Activated CD4-positive, alpha-beta T cell treated with anti-CD3 and anti-CD28 coated beads for 36 hours (primary cell): ENCODE results near the gene HS6ST3. TPM values are rescaled to one million over a fixed set of nuclear protein-coding genes. Genes with fewer than 3 reads are reported as not detected.

Experiments used
- ATAC-seq: fragments of 200-7000 bp; cut with Tn5 transposase; one replicate; pipeline ENCODE4 v1.10.0; 2021; ENCODE audit warnings: mild to moderate bottlenecking, moderate library complexity
- CTCF ChIA-PET: fragments of 350-600 bp; sonication (Branson Sonifier 250); formaldehyde crosslinking; loops from one replicate; lab custom pipeline; 2021; ENCODE audit warnings: antibody characterized with exemption; lab: Charles Lee
- POLR2A ChIA-PET: fragments of 350-600 bp; sonication (Branson Sonifier 250); formaldehyde crosslinking; loops from one replicate; lab custom pipeline; 2021; ENCODE audit warnings: antibody characterized with exemption, inconsistent platforms; lab: Charles Lee
- DNase-seq: peaks from one replicate; pipeline ENCODE4 v3.0.0-alpha.2; 2020
- H3K27ac Mint-ChIP-seq: one replicate; pipeline ENCODE4 v1.8.0; 2021; ENCODE audit warnings: mixed read lengths
- H3K27me3 Mint-ChIP-seq: one replicate; pipeline ENCODE4 v1.8.0; 2021; ENCODE audit warnings: mixed read lengths
- H3K36me3 Mint-ChIP-seq: one replicate; pipeline ENCODE4 v1.8.0; 2021; ENCODE audit warnings: low read depth, mixed read lengths
- H3K4me1 Mint-ChIP-seq: one replicate; pipeline ENCODE4 v1.8.0; 2021; ENCODE audit warnings: mixed read lengths
- H3K4me3 Mint-ChIP-seq: one replicate; pipeline ENCODE4 v1.8.0; 2021; ENCODE audit warnings: mild to moderate bottlenecking, moderate library complexity, mixed read lengths
- H3K9me3 Mint-ChIP-seq: one replicate; pipeline ENCODE4 v1.8.0; 2021; ENCODE audit warnings: low read depth, mixed read lengths
- intact Hi-C, 2 experiments: fragments of 100-400 bp; cut with DNase I in 1 of 2; cut with micrococcal nuclease in 1 of 2; formaldehyde crosslinking; loops; one replicate each; pipeline versions ENCODE4 v1.14.2 to v1.15.1; 2022 to 2024; cut with DNase I, micrococcal nuclease
- total RNA-seq, 2 experiments: library from RNA; stranded (reverse); gene quantifications; one replicate each; pipeline ENCODE4 v1.2.3, GENCODE V29; 2021

The HS6ST3 gene
- total RNA-seq, 2 experiments from 2014 or later = not detected

DNA sequence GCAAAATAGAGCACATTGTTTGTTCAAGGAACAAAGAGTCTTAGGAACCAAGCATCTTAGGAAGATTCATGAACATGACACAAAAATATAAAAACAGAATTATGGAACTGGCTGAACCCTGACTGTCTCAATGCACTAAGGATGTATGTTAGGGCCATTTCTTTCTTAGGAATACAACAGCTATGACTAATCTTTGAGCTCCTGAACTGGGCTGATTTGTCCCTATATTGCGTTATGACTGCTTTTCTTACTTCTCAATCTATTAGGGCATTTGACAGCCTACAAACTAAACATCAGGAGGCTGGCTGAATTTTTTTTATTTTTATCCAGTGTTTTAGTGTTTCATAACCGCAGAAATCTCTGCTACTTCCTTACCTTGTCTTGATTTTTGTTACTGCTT lies 693.1 kb downstream of the HS6ST3 start:
- intact Hi-C loops = no loop called here
- Mint-ChIP-seq H3K36me3 (no peaks in the 10 kb centered on the region), H3K4me3 (no peak overlapping the region), H3K9me3 (peaks cover 2% of the 10 kb centered on the region), H3K27ac (no peak overlapping the region), H3K4me1 (no peaks in the 10 kb centered on the region), H3K27me3 (no peaks in the 10 kb centered on the region)
- no peak for ATAC-seq
- ChIA-PET CTCF (no interaction called here), POLR2A (no interaction called here)
- DNase-seq = no peak

- peaks cover 2% of the 10 kb centered on the region for H3K9me3 Mint-ChIP-seq
- CTCF ChIA-PET = no interaction called here
- intact Hi-C loops = no loop called here
- no peak for DNase-seq
- H3K27me3 Mint-ChIP-seq = no peaks in the 10 kb centered on the region
- ATAC-seq = no peak
- no peaks in the 10 kb centered on the region for H3K4me1 Mint-ChIP-seq
- POLR2A ChIA-PET = no interaction called here
- no peak overlapping the region for H3K27ac Mint-ChIP-seq
- H3K4me3 Mint-ChIP-seq = no peak overlapping the region
- H3K36me3 Mint-ChIP-seq = no peaks in the 10 kb centered on the region
These were observed 693.6 kb downstream of the HS6ST3 start for GRCh38 chr13:96783511-96783910.

DNA sequence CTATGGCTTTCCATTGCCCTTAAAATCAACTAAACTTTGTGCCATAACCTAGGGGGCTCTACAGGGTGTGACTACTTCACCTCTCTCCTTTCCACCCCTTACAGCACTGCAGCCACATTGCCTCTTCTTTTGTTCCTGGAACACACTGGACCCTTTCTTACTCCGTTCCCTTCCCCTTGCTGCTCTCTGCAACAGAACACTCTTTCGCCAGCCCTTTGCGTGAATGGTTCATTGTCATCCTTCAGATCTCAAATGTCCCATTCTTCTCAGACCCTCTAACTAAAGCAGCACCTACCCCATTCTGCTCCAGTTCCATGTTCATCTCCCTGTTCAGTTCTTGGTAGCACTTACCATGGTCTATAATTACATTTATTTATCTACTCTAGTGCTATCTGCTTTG lies 696.1 kb downstream of the HS6ST3 start:
- no peaks in the 10 kb centered on the region for H3K9me3 Mint-ChIP-seq
- CTCF ChIA-PET = no interaction called here
- H3K36me3 Mint-ChIP-seq = no peaks in the 10 kb centered on the region
- ATAC-seq (no peak), DNase-seq (no peak)
- H3K4me3 Mint-ChIP-seq = no peak overlapping the region
- no peaks in the 10 kb centered on the region for H3K4me1 Mint-ChIP-seq
- intact Hi-C loops = no loop called here
- no peaks in the 10 kb centered on the region for H3K27me3 Mint-ChIP-seq
- POLR2A ChIA-PET = no interaction called here
- H3K27ac Mint-ChIP-seq = no peak overlapping the region

DNA sequence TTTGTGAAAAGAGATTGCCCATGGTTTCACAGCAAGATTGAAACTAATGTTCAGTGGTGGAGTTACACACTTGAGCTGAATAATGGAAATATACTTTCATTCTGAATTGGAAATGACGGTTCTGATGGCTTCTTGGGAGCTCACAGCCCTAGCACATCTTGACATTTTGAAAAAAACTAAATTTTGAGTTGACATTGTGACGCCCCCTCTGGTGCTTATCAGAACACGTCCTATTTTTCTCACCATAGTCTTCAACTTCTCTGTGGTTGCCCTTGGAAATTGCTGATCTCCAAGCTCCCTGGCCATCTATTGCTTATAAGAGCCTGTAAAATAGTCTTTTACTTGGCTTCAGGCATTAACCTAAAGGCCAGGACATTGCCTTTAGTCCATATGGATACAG lies 702.3 kb downstream of the HS6ST3 start:
- DNase-seq (no peak), ATAC-seq (no peak)
- Mint-ChIP-seq H3K4me3 (no peak overlapping the region), H3K27ac (no peak overlapping the region), H3K9me3 (no peaks in the 10 kb centered on the region), H3K27me3 (no peaks in the 10 kb centered on the region), H3K36me3 (no peaks in the 10 kb centered on the region), H3K4me1 (no peaks in the 10 kb centered on the region)
- CTCF ChIA-PET = no interaction called here
- intact Hi-C loops = no loop called here
- POLR2A ChIA-PET = no interaction called here

DNA sequence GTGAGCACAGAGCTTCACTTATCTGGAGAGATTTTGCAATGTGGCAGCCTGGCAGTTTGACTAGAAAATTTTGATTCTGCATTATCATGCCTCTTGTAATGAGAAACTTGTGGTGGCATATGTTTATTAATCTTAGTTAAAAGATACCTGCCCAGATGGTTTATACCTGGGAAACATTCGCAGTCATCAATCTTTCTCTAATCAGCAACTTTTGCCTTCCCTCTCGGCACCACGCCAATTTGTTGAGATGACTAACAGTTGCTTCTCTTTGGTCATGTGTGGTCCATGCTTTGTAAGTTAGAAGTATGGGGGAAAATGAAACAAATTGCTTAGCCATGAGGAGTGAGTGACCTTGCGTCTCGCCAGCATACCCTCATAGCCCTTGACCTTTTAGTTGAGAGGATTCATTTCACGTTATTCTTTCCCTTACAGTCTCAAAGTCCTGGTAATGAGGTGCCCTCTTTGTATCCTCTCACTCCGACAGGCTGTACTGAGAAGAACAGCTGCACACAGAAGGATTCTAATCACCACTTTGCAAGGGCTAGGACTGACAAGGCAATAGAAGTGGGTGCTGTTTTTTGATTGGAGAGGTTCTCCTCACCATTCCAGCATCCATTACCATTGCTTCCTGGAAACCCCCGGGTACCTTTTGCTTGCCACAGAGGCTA lies 703.0 kb downstream of the HS6ST3 start:
- no peak for ATAC-seq
- Mint-ChIP-seq H3K27me3 (no peaks in the 10 kb centered on the region), H3K27ac (no peak overlapping the region), H3K36me3 (no peaks in the 10 kb centered on the region), H3K4me3 (no peak overlapping the region), H3K9me3 (no peaks in the 10 kb centered on the region), H3K4me1 (no peaks in the 10 kb centered on the region)
- POLR2A ChIA-PET = no interaction called here
- no peak for DNase-seq
- CTCF ChIA-PET = no interaction called here
- intact Hi-C loops = no loop called here

GRCh38 chr13:96793404-96793755 lies 703.5 kb downstream of the HS6ST3 start:
- no peak overlapping the region for H3K27ac Mint-ChIP-seq
- no peaks in the 10 kb centered on the region for H3K27me3 Mint-ChIP-seq
- intact Hi-C loops = no loop called here
- no peak for DNase-seq
- ChIA-PET CTCF (no interaction called here), POLR2A (no interaction called here)
- H3K36me3 Mint-ChIP-seq = no peaks in the 10 kb centered on the region
- no peak overlapping the region for H3K4me3 Mint-ChIP-seq
- no peaks in the 10 kb centered on the region for H3K4me1 Mint-ChIP-seq
- H3K9me3 Mint-ChIP-seq = no peaks in the 10 kb centered on the region
- ATAC-seq = no peak

DNA sequence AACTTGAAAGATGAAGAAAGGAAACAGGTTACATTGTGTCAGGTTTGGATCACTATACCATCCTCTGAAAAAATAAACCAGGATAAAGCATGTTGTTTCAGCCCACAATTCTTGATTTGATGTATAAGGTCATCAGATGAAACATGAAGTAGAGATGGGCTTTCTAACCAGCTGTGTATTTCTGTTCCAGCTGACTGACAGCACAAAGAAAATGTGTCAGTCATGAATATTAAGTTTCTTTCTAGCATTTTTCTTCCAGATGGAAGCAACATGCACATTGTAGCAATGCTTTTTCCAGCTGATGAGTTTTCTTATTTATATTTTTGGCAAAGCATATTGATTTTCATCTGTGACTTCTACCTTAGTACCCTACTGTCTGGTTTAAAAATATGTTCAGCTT lies 704.8 kb downstream of the HS6ST3 start:
- DNase-seq (no peak), ATAC-seq (no peak)
- ChIA-PET CTCF (no interaction called here), POLR2A (no interaction called here)
- H3K27me3 Mint-ChIP-seq = no peaks in the 10 kb centered on the region
- no peaks in the 10 kb centered on the region for H3K36me3 Mint-ChIP-seq
- H3K4me1 Mint-ChIP-seq = no peaks in the 10 kb centered on the region
- intact Hi-C loops = no loop called here
- H3K9me3 Mint-ChIP-seq = no peaks in the 10 kb centered on the region
- no peak overlapping the region for H3K4me3 Mint-ChIP-seq
- no peak overlapping the region for H3K27ac Mint-ChIP-seq

DNA sequence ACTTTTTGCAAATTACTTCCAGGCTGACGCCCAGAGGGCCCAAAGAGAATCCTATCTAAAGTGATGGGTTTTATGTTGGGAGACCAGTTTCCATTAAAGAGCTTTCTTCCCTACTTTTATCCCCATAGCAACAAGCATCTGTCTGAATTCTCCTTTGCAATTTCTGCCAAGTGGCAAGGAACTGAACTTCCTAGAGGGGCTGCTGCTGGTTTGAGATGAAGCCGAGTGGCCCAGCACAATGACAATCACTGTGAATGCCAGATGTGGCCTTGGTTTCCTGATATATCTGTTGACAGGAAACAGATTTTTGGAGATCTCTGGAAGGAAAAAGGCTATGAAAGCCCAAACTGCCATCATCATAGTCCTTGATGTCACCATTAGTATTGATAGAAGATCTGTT lies 705.8 kb downstream of the HS6ST3 start:
- no peaks in the 10 kb centered on the region for H3K4me1 Mint-ChIP-seq
- no peaks in the 10 kb centered on the region for H3K27me3 Mint-ChIP-seq
- ChIA-PET CTCF (no interaction called here), POLR2A (no interaction called here)
- H3K9me3 Mint-ChIP-seq = no peaks in the 10 kb centered on the region
- ATAC-seq = no peak
- no peak overlapping the region for H3K4me3 Mint-ChIP-seq
- H3K27ac Mint-ChIP-seq = no peak overlapping the region
- no peaks in the 10 kb centered on the region for H3K36me3 Mint-ChIP-seq
- intact Hi-C loops = no loop called here
- no peak for DNase-seq

DNA sequence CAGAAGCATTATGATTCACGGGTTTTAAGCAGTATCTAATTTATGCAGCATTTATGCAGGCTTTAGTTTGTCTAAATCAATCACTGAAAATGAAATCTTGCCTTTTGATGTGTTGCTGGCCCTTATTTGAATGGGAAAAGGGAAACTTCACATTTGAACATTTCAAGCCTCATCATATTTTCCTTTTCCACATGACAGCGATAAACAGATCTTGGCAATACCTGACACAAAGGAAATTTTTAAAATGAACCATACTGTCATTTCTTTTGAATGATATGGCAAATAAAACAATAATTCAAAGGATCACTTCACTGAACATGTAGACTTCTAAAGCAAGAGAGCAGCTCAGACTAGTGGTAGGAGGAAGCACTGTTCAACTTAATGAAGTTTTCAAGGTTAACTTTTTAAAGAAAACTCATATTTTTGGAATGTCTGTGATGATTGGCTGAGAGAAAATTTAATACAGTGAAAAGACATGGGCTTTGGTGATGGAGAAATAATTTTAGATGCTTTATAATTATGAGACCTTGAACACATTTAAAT lies 706.3 kb downstream of the HS6ST3 start:
- H3K9me3 Mint-ChIP-seq = no peaks in the 10 kb centered on the region
- POLR2A ChIA-PET = no interaction called here
- intact Hi-C loops = no loop called here

GRCh38 chr13:96797136-96797535 lies 707.2 kb downstream of the HS6ST3 start:
- Mint-ChIP-seq H3K9me3 (no peaks in the 10 kb centered on the region), H3K36me3 (no peaks in the 10 kb centered on the region), H3K27me3 (no peaks in the 10 kb centered on the region), H3K27ac (no peak overlapping the region), H3K4me3 (no peak overlapping the region), H3K4me1 (no peaks in the 10 kb centered on the region)
- POLR2A ChIA-PET = no interaction called here
- intact Hi-C loops = no loop called here
- DNase-seq = no peak
- CTCF ChIA-PET = no interaction called here
- ATAC-seq = no peak

More for the DNA sequence above, 706.3 kb downstream of the HS6ST3 start:
- Mint-ChIP-seq H3K27ac (no peak overlapping the region), H3K36me3 (no peaks in the 10 kb centered on the region), H3K27me3 (no peaks in the 10 kb centered on the region), H3K4me1 (no peaks in the 10 kb centered on the region), H3K4me3 (no peak overlapping the region)
- ATAC-seq (no peak), DNase-seq (no peak)
- CTCF ChIA-PET = no interaction called here

DNA sequence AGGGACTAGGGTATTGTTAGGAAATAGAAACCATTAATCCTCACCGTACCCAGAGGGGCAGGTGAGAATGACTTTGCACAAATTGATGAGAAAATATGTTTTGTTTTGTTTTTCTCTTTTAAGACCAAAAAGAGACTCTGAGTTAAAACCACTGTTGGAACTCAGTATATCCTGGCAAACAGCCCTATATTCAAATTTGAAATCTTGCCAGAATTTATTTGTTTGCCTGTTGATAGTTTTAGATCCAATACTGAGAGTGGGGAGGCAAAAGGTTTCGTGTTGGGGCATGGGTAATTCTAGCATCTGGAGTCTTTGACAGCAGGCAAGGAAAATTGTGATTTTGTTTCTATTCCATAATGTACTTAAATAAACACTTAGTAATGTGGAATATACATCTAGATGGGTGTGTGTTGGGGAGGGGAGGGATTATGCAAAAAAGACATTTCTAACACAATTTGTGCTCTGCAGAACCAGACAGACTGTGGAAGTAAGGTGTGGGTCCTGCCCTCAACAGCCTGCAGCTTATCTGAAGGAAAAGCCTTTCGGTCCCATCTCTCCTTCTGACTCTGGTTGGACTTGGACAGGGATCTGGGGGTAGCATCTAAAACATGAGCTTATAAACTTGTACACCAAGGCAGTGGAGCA lies 713.7 kb downstream of the HS6ST3 start:
- Mint-ChIP-seq H3K36me3 (no peaks in the 10 kb centered on the region), H3K4me1 (no peaks in the 10 kb centered on the region), H3K4me3 (no peak overlapping the region), H3K27ac (no peak overlapping the region), H3K27me3 (no peaks in the 10 kb centered on the region), H3K9me3 (no peaks in the 10 kb centered on the region)
- intact Hi-C loops = no loop called here
- DNase-seq = no peak
- CTCF ChIA-PET = no interaction called here
- POLR2A ChIA-PET = no interaction called here
- ATAC-seq = no peak

GRCh38 chr13:96804174-96804573 lies 714.3 kb downstream of the HS6ST3 start:
- ATAC-seq (no peak), DNase-seq (no peak)
- Mint-ChIP-seq H3K27me3 (no peaks in the 10 kb centered on the region), H3K36me3 (no peaks in the 10 kb centered on the region), H3K4me3 (no peak overlapping the region), H3K4me1 (no peaks in the 10 kb centered on the region), H3K9me3 (no peaks in the 10 kb centered on the region), H3K27ac (no peak overlapping the region)
- ChIA-PET CTCF (no interaction called here), POLR2A (no interaction called here)
- intact Hi-C loops = no loop called here
